HG03095 (cell line): ENCODE results near the gene RPTOR.
A peak's percentile ranks its signal among the peaks of the same experiment; 100 is the strongest.

Source experiments
- ATAC-seq: cut with Tn5 transposase; IDR thresholded peaks from one replicate; pipeline ENCODE4 v1.9.1; 2021; ENCODE audit warnings: moderate library complexity; ENCODE audit not compliant: unreplicated experiment

RPTOR gene

GRCh38 chr17:80712606-80713005, 168.0 kb downstream of the RPTOR start:
- ATAC-seq = no peak

DNA sequence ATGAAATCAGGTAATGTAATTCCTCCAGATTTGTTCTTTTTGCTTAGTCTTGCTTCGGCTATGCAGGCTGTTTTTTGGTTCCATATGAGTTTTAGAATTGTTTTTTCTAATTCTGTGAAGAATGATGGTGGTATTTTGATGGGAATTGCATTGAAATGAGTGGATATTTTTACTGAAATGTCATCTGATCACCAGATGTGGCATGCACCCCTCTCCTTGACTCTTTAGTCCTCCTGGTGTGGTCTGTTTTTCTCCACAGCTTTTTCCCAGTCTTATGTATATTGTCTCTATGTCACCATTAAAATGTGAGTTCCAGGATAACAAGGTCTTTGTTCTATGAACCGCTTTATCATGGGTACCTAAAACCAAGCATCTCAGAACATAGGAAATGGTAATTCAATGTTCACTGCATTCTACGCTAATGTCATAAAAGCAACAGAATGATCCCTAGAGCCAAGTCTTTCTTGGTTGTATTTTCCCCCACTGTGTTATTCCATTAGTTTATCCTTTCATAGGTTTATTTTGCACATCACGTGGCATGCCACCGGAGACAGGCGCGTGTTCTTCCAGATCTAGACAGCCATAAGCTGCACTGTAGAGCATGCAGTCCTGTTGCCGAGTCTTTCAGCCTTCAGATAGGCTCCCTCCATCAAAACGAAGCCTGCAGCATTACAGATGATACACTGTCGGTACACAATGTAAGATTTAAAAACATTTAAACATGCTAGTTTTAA, 172.5 kb downstream of the RPTOR start:
- ATAC-seq = no peak

DNA sequence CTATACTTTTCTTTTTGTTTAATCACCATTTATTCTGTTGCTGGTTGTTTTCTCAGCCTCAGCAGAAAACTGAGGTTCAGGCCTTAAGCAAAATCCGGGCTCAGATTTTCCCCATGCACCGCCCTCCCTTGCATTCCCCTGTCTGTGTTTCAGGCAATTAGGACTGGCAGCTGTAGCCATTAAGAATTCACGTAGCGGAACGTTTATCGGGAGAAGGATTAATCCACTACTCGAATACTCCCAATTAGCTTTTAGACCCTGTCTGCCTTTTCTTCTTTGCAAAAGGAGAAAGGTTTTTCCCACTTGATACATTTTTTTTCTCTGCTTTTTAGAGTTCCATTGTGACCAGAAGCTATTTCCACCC, 173.1 kb downstream of the RPTOR start:
- ATAC-seq = no peak

DNA sequence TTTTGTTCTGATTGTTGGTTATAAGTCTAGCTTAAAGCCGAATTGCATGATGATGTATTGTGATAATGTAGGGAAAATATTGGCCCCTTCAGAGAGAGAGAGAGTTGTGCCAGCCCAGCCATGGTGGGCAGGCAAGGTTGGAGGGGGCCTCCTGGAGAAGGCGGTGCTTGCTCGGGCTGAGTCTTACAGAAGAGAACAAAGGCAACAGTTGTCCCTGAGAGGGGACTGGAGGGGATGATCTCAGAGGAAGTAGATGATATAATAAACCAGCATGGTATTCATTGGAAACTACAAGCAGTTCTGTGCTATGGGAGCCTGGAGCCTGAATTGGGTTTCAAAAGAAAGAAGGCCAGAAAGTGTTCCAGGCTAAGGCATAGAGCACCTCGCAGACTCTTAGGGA, 173.8 kb downstream of the RPTOR start:
- ATAC-seq = no peak

DNA sequence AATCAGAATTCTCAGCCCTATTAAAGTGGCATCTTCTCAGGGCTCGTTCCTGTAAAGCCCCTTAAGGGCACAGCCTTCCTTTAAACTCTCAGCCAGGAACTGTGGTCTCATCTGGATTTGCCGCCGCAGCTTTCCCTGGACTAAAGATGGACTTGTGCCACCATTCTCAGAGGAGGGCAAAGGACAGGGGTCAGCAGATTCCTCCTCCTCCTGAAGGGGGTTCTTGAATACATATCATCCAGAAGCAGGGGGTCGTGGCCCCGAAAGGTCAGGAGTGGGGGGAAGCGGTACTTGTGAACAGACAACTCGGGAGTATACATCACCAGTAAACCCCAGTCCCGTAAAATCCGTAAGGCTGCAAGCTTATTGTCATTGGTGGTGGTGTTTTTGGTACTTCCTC, 174.8 kb downstream of the RPTOR start:
- ATAC-seq = no peak

GRCh38 chr17:80720610-80721577, 176.3 kb downstream of the RPTOR start:
- ATAC-seq = no peak

DNA sequence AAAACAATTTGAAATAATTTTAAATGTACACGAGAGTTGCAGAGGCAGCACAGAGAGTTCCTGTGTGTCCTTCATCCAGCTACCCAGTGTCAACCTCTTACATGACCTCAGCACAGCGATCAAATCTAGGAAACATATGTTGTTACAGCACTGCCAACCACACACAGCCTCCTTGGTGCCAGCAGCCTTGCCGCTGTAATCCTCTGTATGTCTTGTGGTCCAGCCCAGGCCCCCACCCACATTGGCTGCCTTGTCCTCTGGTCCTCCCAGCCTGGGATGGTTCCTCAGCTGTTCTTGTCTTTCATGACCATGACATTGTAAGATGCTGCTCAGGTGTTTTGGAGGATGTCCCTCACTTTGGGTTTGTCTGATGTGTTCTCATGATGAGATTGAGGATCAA, 178.0 kb downstream of the RPTOR start:
- ATAC-seq = no peak

DNA sequence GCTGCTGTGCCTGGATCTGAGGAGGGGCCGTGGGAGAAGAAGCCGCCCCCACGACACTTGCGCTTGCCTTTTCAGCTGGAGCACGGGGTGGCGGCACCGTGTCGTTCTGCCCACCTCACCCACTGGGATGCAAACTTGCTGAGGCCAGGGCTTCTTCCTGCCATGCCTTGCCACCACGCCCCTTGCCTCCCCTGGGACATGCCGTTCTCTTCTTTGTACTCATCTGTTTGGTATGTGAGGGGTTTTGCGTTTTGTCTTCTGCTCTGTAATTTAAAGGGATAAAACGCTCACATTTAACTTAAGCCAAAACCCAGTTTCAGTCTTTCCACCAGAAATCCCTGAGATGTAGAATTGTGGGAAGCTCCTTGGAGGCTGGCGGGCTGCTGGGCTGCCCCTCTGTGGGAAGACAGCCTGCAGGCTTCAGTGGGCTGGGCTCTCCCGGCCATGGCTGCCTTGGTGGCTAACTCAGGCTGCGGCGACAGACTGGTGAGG, 180.2 kb downstream of the RPTOR start:
- no peak for ATAC-seq

- no peak for ATAC-seq
Measured at GRCh38 chr17:80725517-80725916, 180.9 kb downstream of the RPTOR start.

GRCh38 chr17:80726558-80727408, 182.1 kb downstream of the RPTOR start:
- ATAC-seq = no peak

DNA sequence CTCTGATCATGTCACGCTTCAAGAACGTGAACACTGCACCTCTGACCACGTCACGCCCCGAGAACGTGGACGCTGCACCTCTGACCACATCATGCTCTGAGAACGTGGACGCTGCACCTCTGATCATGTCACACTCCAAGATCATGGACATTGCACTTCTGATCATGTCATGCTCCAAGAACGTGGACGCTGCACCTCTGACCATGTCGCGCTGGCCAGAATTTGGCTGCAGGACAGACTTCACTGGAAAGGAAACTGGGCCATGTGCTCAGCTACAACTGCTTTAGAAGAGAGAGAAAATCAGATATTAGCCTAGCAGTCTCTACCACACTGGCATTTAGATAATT, 182.7 kb downstream of the RPTOR start:
- no peak for ATAC-seq

- ATAC-seq = no peak
Measured at GRCh38 chr17:80729016-80729415, 184.4 kb downstream of the RPTOR start.

GRCh38 chr17:80729761-80730160, 185.1 kb downstream of the RPTOR start:
- no peak for ATAC-seq

DNA sequence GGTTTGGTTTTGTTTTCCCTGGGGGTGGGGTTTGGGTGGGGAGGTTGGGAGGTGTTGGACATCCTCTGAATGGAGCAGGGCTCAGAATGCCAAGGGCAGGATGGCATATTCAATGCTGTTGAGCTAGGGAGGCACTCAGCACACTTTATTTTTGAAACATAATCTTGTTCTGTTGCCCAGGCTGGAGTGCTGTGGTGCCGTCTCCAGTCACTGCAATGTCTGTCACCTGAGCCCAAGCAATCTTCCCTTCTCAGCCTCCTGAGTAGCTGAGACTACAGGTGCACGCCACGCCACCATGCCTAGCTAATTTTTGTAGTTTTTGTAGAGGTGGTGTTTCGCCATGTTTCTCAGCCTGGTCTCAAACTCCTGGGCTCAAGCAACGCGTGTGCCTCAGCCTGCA, 186.1 kb downstream of the RPTOR start:
- ATAC-seq = no peak

DNA sequence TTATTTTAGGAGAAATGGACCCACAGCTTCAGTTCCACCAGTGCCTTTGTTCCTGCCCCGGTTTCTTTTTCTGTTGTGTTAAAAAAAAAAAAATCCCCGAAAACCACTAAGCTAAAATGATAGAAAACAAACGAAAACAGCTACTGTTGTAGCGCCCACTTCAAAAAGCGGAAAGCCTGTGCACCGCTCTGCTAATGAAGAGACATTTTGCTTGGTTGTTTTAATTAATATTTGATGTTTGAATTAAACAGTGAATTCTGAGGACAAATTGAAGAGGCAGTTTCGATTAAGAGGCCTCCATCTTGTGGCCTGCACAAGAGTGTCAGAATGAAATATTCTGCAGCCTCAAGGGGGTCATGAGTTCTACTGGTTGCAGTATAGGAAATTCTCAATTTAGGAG, 186.7 kb downstream of the RPTOR start:
- no peak for ATAC-seq

DNA sequence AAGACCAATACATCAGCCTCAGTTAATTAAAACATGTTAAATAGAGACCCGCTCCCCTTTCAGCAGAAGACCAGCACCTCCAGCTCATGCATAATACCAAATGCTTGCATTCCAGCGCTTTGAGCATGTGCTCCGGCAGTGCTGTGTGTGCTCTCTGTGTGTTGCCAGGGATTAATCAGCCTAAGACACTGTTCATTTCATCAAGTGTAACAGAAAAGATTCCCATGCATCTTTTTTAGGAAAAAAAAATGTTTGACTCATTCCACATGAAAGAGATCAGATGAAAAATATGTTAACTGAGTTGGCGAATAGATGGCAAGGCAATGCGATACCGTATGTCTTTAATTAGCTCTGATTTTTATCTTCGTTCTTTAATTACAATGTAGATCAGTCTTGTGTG, 187.6 kb downstream of the RPTOR start:
- no peak for ATAC-seq

DNA sequence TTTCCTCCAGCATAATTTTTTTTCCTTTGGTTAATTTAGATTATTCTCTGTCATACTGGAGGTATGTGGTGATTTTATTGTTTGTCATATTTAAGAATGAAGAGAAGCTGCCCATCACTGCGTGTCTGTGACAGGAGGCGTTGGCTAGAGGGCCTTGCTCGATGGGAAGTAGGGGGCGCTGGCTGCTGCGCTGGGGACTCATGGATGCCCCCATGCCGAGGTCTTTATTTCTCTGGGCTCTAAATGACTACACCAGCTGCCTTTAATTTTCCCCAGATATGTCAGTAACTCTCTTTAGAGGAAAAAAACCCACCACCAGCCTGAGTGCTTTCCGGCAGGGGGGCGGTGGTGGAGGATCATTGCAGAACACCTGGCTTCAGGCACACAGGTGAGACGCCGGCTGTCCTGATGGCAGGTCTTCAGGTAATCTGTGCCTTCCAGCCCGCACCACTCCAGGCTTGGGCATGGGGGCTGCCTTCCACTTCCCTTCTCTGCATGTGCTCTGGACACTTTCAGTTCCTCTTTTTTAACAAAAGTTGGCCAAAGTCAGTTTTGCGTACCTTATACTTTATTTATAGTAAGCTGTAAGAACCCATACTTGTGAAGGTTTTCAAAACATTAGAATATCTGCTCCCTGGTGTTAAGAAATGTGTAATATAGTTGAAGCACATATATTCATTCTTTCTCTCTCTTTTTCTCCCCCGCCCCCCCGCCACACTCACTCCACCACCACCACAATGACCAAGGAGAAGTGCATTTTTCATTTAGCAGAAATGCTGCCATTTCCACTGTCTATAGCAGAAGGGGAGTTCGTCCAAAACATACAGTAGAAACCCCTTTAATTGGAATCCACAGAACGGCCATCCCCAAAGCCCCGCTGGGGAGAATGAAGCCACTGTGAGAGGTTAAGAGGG, 192.7 kb downstream of the RPTOR start:
- peak; percentile 64 for ATAC-seq

DNA sequence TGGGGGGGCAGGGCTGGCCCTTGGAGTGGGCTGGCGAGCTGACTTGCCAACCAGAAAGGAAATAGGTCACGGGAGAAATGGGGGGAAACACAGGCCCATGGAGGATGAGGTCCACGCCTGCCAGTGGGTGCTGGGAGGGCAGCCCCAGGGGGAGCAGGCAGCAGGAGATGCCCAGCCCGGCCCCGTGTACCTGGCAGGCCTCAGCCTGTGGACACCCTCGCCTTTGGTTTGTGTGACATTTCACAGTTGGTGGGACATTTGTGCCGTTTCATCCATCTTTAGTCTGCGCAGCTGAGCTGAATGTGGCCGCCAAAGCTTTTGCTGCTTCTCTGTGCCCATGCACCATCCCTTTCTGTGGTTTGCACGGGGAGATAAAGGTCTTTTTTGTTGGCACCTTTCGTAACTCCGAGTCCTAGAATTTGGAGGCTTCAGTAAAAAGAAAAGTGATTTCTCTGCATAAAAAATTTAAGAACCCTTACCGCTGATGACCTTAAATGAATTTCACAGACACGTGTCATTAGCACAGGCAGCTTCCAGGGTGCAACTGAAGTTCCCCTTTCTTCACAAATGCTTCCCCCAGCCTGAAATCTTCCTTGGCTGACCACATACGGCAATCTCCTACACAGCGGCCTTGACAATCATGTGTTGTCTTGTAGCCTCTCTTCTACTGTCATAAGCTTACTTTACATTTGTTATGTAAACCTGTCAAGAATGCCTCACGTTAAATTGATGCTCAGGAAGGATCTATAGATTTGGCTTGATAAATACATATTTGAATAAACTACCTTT, 193.6 kb downstream of the RPTOR start:
- ATAC-seq = no peak

- no peak for ATAC-seq
Measured at GRCh38 chr17:80738987-80739730, 194.5 kb downstream of the RPTOR start.
